Retinal pigment epithelial cell (primary cell): ENCODE measurements around the gene APBA2.
"Not testable (repeated sequence)": the region's sequence is repeated elsewhere in the genome, so short reads cannot be mapped to it uniquely, and the experiment has no call there.

Experiments
- DNase-seq: peaks from one replicate; pipeline ENCODE4 v3.0.0-alpha.2; 2010; ENCODE audit warnings: low read depth
- H3K4me3 ChIP-seq: 2 replicates; pipeline ENCODE4 v1.5.1; 2011; ENCODE audit warnings: mild to moderate bottlenecking, low read length, control low read depth, moderate library complexity
- CTCF ChIP-seq: conservative IDR thresholded peaks from 2 replicates; pipeline ENCODE4 v1.5.1; 2011; ENCODE audit warnings: low read depth, low read length, control low read depth, inconsistent platforms

The APBA2 gene

GRCh38 chr15:29044503-29044901 lies 158.7 kb downstream of the APBA2 start:
- no peak for DNase-seq
- TF ChIP-seq CTCF: no peak
- H3K4me3 ChIP-seq: no peak overlapping the region

GRCh38 chr15:29045161-29045560 lies 159.4 kb downstream of the APBA2 start:
- DNase-seq, H3K4me3 ChIP-seq: not testable (repeated sequence)

GRCh38 chr15:29045717-29046116 lies 159.9 kb downstream of the APBA2 start:
- no peak for DNase-seq
- no peak for TF ChIP-seq CTCF
- no peak overlapping the region for H3K4me3 ChIP-seq

- DNase-seq: no peak
- no peak overlapping the region for H3K4me3 ChIP-seq
- TF ChIP-seq CTCF: no peak
These were observed 160.6 kb downstream of the APBA2 start for GRCh38 chr15:29046281-29046810.

GRCh38 chr15:29046977-29047376 lies 161.2 kb downstream of the APBA2 start:
- DNase-seq: no peak
- no peak overlapping the region for H3K4me3 ChIP-seq
- TF ChIP-seq CTCF: no peak

GRCh38 chr15:29048011-29048410 lies 162.2 kb downstream of the APBA2 start:
- H3K4me3 ChIP-seq: no peak overlapping the region
- TF ChIP-seq CTCF: no peak
- DNase-seq: no peak

- no peak for TF ChIP-seq CTCF
- DNase-seq: no peak
- H3K4me3 ChIP-seq: no peak overlapping the region
These were observed 165.1 kb downstream of the APBA2 start for GRCh38 chr15:29050870-29051269.

- H3K4me3 ChIP-seq: no peak overlapping the region
- DNase-seq: no peak
- no peak for TF ChIP-seq CTCF
These were observed 165.6 kb downstream of the APBA2 start for GRCh38 chr15:29051422-29051821.
